Activated naive CD8-positive, alpha-beta T cell (primary cell): ENCODE results near the gene NTPCR.

Experiments
- H3K27ac Mint-ChIP-seq: one replicate; pipeline ENCODE4 v1.8.0; 2021; ENCODE audit warnings: mixed read lengths
- H3K27me3 Mint-ChIP-seq: one replicate; pipeline ENCODE4 v1.8.0; 2021; ENCODE audit warnings: mixed read lengths
- H3K36me3 Mint-ChIP-seq: one replicate; pipeline ENCODE4 v1.8.0; 2021; ENCODE audit warnings: mixed read lengths
- H3K4me1 Mint-ChIP-seq: one replicate; pipeline ENCODE4 v1.8.0; 2021; ENCODE audit warnings: low read depth, mixed read lengths
- H3K4me3 Mint-ChIP-seq: one replicate; pipeline ENCODE4 v1.8.0; 2021; ENCODE audit warnings: mild to moderate bottlenecking, mixed read lengths
- H3K9me3 Mint-ChIP-seq: one replicate; pipeline ENCODE4 v1.8.0; 2021; ENCODE audit warnings: low read depth, mixed read lengths

NTPCR gene

GRCh38 chr1:232965124-232965911, 14.9 kb downstream of the NTPCR start:
- peaks cover 39% of the 10 kb centered on the region for H3K36me3 Mint-ChIP-seq
- peaks cover 26% of the 10 kb centered on the region for H3K4me1 Mint-ChIP-seq
- H3K27ac Mint-ChIP-seq: no peak overlapping the region
- H3K4me3 Mint-ChIP-seq: no peak overlapping the region
- H3K9me3 Mint-ChIP-seq: no peaks in the 10 kb centered on the region
- no peaks in the 10 kb centered on the region for H3K27me3 Mint-ChIP-seq

GRCh38 chr1:232965912-232966217, 15.5 kb downstream of the NTPCR start:
- no peak overlapping the region for H3K27ac Mint-ChIP-seq
- H3K27me3 Mint-ChIP-seq: no peaks in the 10 kb centered on the region
- peaks cover 38% of the 10 kb centered on the region for H3K36me3 Mint-ChIP-seq
- H3K9me3 Mint-ChIP-seq: no peaks in the 10 kb centered on the region
- no peak overlapping the region for H3K4me3 Mint-ChIP-seq
- H3K4me1 Mint-ChIP-seq: peaks cover 25% of the 10 kb centered on the region

- Mint-ChIP-seq H3K27me3 (no peaks in the 10 kb centered on the region), H3K9me3 (peaks cover 3% of the 10 kb centered on the region), H3K4me1 (peaks cover 21% of the 10 kb centered on the region), H3K4me3 (no peak overlapping the region), H3K36me3 (peaks cover 41% of the 10 kb centered on the region), H3K27ac (no peak overlapping the region)
These were observed 16.3 kb downstream of the NTPCR start for GRCh38 chr1:232966663-232967062.

- Mint-ChIP-seq H3K36me3 (peaks cover 51% of the 10 kb centered on the region), H3K9me3 (peaks cover 12% of the 10 kb centered on the region), H3K4me3 (no peak overlapping the region), H3K27ac (no peak overlapping the region), H3K4me1 (peaks cover 12% of the 10 kb centered on the region), H3K27me3 (no peaks in the 10 kb centered on the region)
These were observed 18.0 kb downstream of the NTPCR start for GRCh38 chr1:232968391-232968790.

- H3K36me3 Mint-ChIP-seq: peaks cover 54% of the 10 kb centered on the region
- H3K9me3 Mint-ChIP-seq: peaks cover 17% of the 10 kb centered on the region
- no peak overlapping the region for H3K27ac Mint-ChIP-seq
- no peak overlapping the region for H3K4me3 Mint-ChIP-seq
- peaks cover 9% of the 10 kb centered on the region for H3K4me1 Mint-ChIP-seq
- H3K27me3 Mint-ChIP-seq: no peaks in the 10 kb centered on the region
These were observed 18.6 kb downstream of the NTPCR start for GRCh38 chr1:232968965-232969364.

GRCh38 chr1:232969799-232970198, 19.4 kb downstream of the NTPCR start:
- H3K27ac Mint-ChIP-seq: no peak overlapping the region
- peaks cover 21% of the 10 kb centered on the region for H3K9me3 Mint-ChIP-seq
- H3K36me3 Mint-ChIP-seq: peaks cover 57% of the 10 kb centered on the region

GRCh38 chr1:232970508-232970907, 20.1 kb downstream of the NTPCR start:
- H3K36me3 Mint-ChIP-seq: peaks cover 55% of the 10 kb centered on the region
- H3K4me3 Mint-ChIP-seq: no peak overlapping the region
- H3K4me1 Mint-ChIP-seq: peaks cover 3% of the 10 kb centered on the region
- no peak overlapping the region for H3K27ac Mint-ChIP-seq
- peaks cover 21% of the 10 kb centered on the region for H3K9me3 Mint-ChIP-seq
- H3K27me3 Mint-ChIP-seq: no peaks in the 10 kb centered on the region

More at GRCh38 chr1:232969799-232970198, 19.4 kb downstream of the NTPCR start:
- Mint-ChIP-seq H3K4me3 (no peak overlapping the region), H3K27me3 (no peaks in the 10 kb centered on the region), H3K4me1 (peaks cover 8% of the 10 kb centered on the region)

- no peak overlapping the region for H3K4me3 Mint-ChIP-seq
- no peak overlapping the region for H3K27ac Mint-ChIP-seq
- H3K27me3 Mint-ChIP-seq: no peaks in the 10 kb centered on the region
- H3K36me3 Mint-ChIP-seq: peaks cover 59% of the 10 kb centered on the region
- H3K9me3 Mint-ChIP-seq: peaks cover 21% of the 10 kb centered on the region
- peaks cover 15% of the 10 kb centered on the region for H3K4me1 Mint-ChIP-seq
These were observed 23.5 kb downstream of the NTPCR start for GRCh38 chr1:232973652-232974611.

- Mint-ChIP-seq H3K36me3 (peaks cover 50% of the 10 kb centered on the region), H3K4me1 (peaks cover 17% of the 10 kb centered on the region), H3K4me3 (no peak overlapping the region), H3K9me3 (peaks cover 21% of the 10 kb centered on the region), H3K27ac (no peak overlapping the region), H3K27me3 (no peaks in the 10 kb centered on the region)
These were observed 24.6 kb downstream of the NTPCR start for GRCh38 chr1:232974971-232975370.

GRCh38 chr1:232978091-232978634, 27.8 kb downstream of the NTPCR start:
- Mint-ChIP-seq H3K36me3 (peaks cover 27% of the 10 kb centered on the region), H3K4me1 (peaks cover 17% of the 10 kb centered on the region), H3K9me3 (peaks cover 12% of the 10 kb centered on the region), H3K27me3 (no peaks in the 10 kb centered on the region), H3K27ac (peak overlapping the region; percentile 54), H3K4me3 (no peak overlapping the region)

- peaks cover 5% of the 10 kb centered on the region for H3K9me3 Mint-ChIP-seq
- H3K27ac Mint-ChIP-seq: peak overlapping the region; percentile 2
- H3K27me3 Mint-ChIP-seq: no peaks in the 10 kb centered on the region
- no peak overlapping the region for H3K4me3 Mint-ChIP-seq
- H3K36me3 Mint-ChIP-seq: peaks cover 23% of the 10 kb centered on the region
- H3K4me1 Mint-ChIP-seq: peaks cover 17% of the 10 kb centered on the region
These were observed 28.4 kb downstream of the NTPCR start for GRCh38 chr1:232978815-232979214.

- Mint-ChIP-seq H3K4me1 (peaks cover 17% of the 10 kb centered on the region), H3K9me3 (no peaks in the 10 kb centered on the region), H3K27ac (no peak overlapping the region), H3K36me3 (peaks cover 16% of the 10 kb centered on the region), H3K27me3 (no peaks in the 10 kb centered on the region), H3K4me3 (no peak overlapping the region)
These were observed 29.1 kb downstream of the NTPCR start for GRCh38 chr1:232979558-232979957.

- no peak overlapping the region for H3K27ac Mint-ChIP-seq
- H3K27me3 Mint-ChIP-seq: no peaks in the 10 kb centered on the region
- no peak overlapping the region for H3K4me3 Mint-ChIP-seq
- no peaks in the 10 kb centered on the region for H3K9me3 Mint-ChIP-seq
- H3K36me3 Mint-ChIP-seq: peaks cover 11% of the 10 kb centered on the region
- peaks cover 17% of the 10 kb centered on the region for H3K4me1 Mint-ChIP-seq
These were observed 30.1 kb downstream of the NTPCR start for GRCh38 chr1:232980355-232980978.

GRCh38 chr1:232980986-232981560, 30.7 kb downstream of the NTPCR start:
- peaks cover 11% of the 10 kb centered on the region for H3K36me3 Mint-ChIP-seq
- H3K27ac Mint-ChIP-seq: no peak overlapping the region
- H3K4me3 Mint-ChIP-seq: no peak overlapping the region
- H3K27me3 Mint-ChIP-seq: no peaks in the 10 kb centered on the region
- no peaks in the 10 kb centered on the region for H3K9me3 Mint-ChIP-seq
- H3K4me1 Mint-ChIP-seq: peaks cover 17% of the 10 kb centered on the region
